Rectal smooth muscle tissue (tissue), 1 donor: ENCODE data around the gene TESMIN.

ENCODE experiments used
- H3K27ac ChIP-seq: one replicate; pipeline ENCODE4 v1.7.0; 2013; ENCODE audit warnings: low read depth, low read length, inconsistent platforms
- H3K27me3 ChIP-seq: one replicate; pipeline ENCODE4 v1.7.0; 2013; ENCODE audit warnings: low read length; ENCODE audit not compliant: control insufficient read depth, insufficient read depth
- H3K36me3 ChIP-seq: one replicate; pipeline ENCODE4 v1.7.0; 2013; ENCODE audit warnings: low read length; ENCODE audit not compliant: control insufficient read depth, insufficient read depth
- H3K4me1 ChIP-seq: one replicate; pipeline ENCODE4 v1.7.0; 2013; ENCODE audit warnings: low read length; ENCODE audit not compliant: control insufficient read depth, insufficient read depth
- H3K4me3 ChIP-seq: one replicate; pipeline ENCODE4 v1.7.0; 2013; ENCODE audit warnings: low read length
- H3K9ac ChIP-seq: one replicate; pipeline ENCODE4 v1.7.0; 2013; ENCODE audit warnings: low read length

The TESMIN gene

GRCh38 chr11:68774194-68774585, 22.9 kb upstream of the TESMIN start:
- H3K27ac ChIP-seq: no peak overlapping the region
- H3K36me3 ChIP-seq: peaks cover 52% of the 10 kb centered on the region
- H3K27me3 ChIP-seq: no peaks in the 10 kb centered on the region
- no peak overlapping the region for H3K9ac ChIP-seq
- H3K4me1 ChIP-seq: no peaks in the 10 kb centered on the region
- H3K4me3 ChIP-seq: no peak overlapping the region

- H3K27me3 ChIP-seq: no peaks in the 10 kb centered on the region
- H3K27ac ChIP-seq: no peak overlapping the region
- no peak overlapping the region for H3K9ac ChIP-seq
- no peaks in the 10 kb centered on the region for H3K4me1 ChIP-seq
- H3K4me3 ChIP-seq: no peak overlapping the region
- peaks cover 52% of the 10 kb centered on the region for H3K36me3 ChIP-seq
These were observed 22.3 kb upstream of the TESMIN start for GRCh38 chr11:68773521-68774193.

- H3K27me3 ChIP-seq: no peaks in the 10 kb centered on the region
- H3K4me3 ChIP-seq: no peak overlapping the region
- H3K27ac ChIP-seq: no peak overlapping the region
- peaks cover 52% of the 10 kb centered on the region for H3K36me3 ChIP-seq
- no peaks in the 10 kb centered on the region for H3K4me1 ChIP-seq
- H3K9ac ChIP-seq: no peak overlapping the region
These were observed 21.6 kb upstream of the TESMIN start for GRCh38 chr11:68772936-68773335.

GRCh38 chr11:68770781-68771180, 19.5 kb upstream of the TESMIN start:
- Histone ChIP-seq H3K9ac (no peak overlapping the region), H3K4me3 (no peak overlapping the region), H3K36me3 (peaks cover 48% of the 10 kb centered on the region), H3K27ac (no peak overlapping the region), H3K27me3 (no peaks in the 10 kb centered on the region), H3K4me1 (no peaks in the 10 kb centered on the region)

- Histone ChIP-seq H3K27me3 (no peaks in the 10 kb centered on the region), H3K4me1 (no peaks in the 10 kb centered on the region), H3K36me3 (peaks cover 30% of the 10 kb centered on the region), H3K4me3 (no peak overlapping the region), H3K27ac (no peak overlapping the region), H3K9ac (no peak overlapping the region)
These were observed 16.4 kb upstream of the TESMIN start for GRCh38 chr11:68767672-68768071.

- Histone ChIP-seq H3K4me3 (no peak overlapping the region), H3K9ac (no peak overlapping the region), H3K4me1 (no peaks in the 10 kb centered on the region), H3K27ac (no peak overlapping the region), H3K27me3 (no peaks in the 10 kb centered on the region), H3K36me3 (peaks cover 38% of the 10 kb centered on the region)
These were observed 15.5 kb upstream of the TESMIN start for GRCh38 chr11:68766786-68767185.

GRCh38 chr11:68764746-68765145, 13.4 kb upstream of the TESMIN start:
- H3K36me3 ChIP-seq: peaks cover 21% of the 10 kb centered on the region
- no peak overlapping the region for H3K27ac ChIP-seq
- no peak overlapping the region for H3K9ac ChIP-seq
- H3K27me3 ChIP-seq: no peaks in the 10 kb centered on the region
- H3K4me3 ChIP-seq: no peak overlapping the region
- no peaks in the 10 kb centered on the region for H3K4me1 ChIP-seq

GRCh38 chr11:68763926-68764657, 12.8 kb upstream of the TESMIN start:
- H3K4me3 ChIP-seq: no peak overlapping the region
- H3K27me3 ChIP-seq: no peaks in the 10 kb centered on the region
- no peaks in the 10 kb centered on the region for H3K4me1 ChIP-seq
- peaks cover 25% of the 10 kb centered on the region for H3K36me3 ChIP-seq
- H3K9ac ChIP-seq: no peak overlapping the region
- H3K27ac ChIP-seq: no peak overlapping the region

- no peaks in the 10 kb centered on the region for H3K4me1 ChIP-seq
- H3K36me3 ChIP-seq: peaks cover 29% of the 10 kb centered on the region
These were observed 11.9 kb upstream of the TESMIN start for GRCh38 chr11:68763181-68763721.

GRCh38 chr11:68762481-68762880, 11.2 kb upstream of the TESMIN start:
- Histone ChIP-seq H3K9ac (no peak overlapping the region), H3K27me3 (no peaks in the 10 kb centered on the region), H3K4me1 (no peaks in the 10 kb centered on the region), H3K36me3 (peaks cover 33% of the 10 kb centered on the region), H3K4me3 (no peak overlapping the region), H3K27ac (no peak overlapping the region)

More at GRCh38 chr11:68763181-68763721, 11.9 kb upstream of the TESMIN start:
- Histone ChIP-seq H3K9ac (no peak overlapping the region), H3K4me3 (no peak overlapping the region), H3K27ac (no peak overlapping the region), H3K27me3 (no peaks in the 10 kb centered on the region)

- Histone ChIP-seq H3K4me1 (no peaks in the 10 kb centered on the region), H3K27ac (no peak overlapping the region), H3K9ac (no peak overlapping the region), H3K27me3 (no peaks in the 10 kb centered on the region), H3K36me3 (peaks cover 39% of the 10 kb centered on the region), H3K4me3 (no peak overlapping the region)
These were observed 10.5 kb upstream of the TESMIN start for GRCh38 chr11:68761801-68762200.

- no peaks in the 10 kb centered on the region for H3K27me3 ChIP-seq
- H3K4me3 ChIP-seq: no peak overlapping the region
- no peak overlapping the region for H3K27ac ChIP-seq
- H3K4me1 ChIP-seq: no peaks in the 10 kb centered on the region
- peaks cover 44% of the 10 kb centered on the region for H3K36me3 ChIP-seq
- H3K9ac ChIP-seq: no peak overlapping the region
These were observed 8.7 kb upstream of the TESMIN start for GRCh38 chr11:68759991-68760390.
